Adipose tissue (tissue), 3 donors: Measurements from ENCODE around the gene ARID5B. TPM values are rescaled to one million over a fixed set of nuclear protein-coding genes. Genes with fewer than 3 reads are reported as not detected.

ENCODE experiments used
- H3K27ac ChIP-seq: one replicate; pipeline ENCODE4 v1.5.1; 2013; ENCODE audit warnings: low read depth, low read length
- WGBS, 3 donors: extraction: QIAGEN DNeasy Blood & Tissue Kit; methylation state at CpG; one replicate each; pipeline ENCODE4 v1.1.7; 2013; 5-methylcytosine and 5-hydroxymethylcytosine counted together
- polyA plus RNA-seq, 3 donors: library from polyadenylated mRNA; stranded (reverse); fragments of 200-250 nt; gene quantifications; one replicate each; pipeline ENCODE4 v1.2.3, GENCODE V29; 2013
- donor health status: healthy with polysubstance abuse.
- donor health status: Bipolar disorder and iron deficiency.
- donor health status: healthy.

Gene ARID5B
- polyA plus RNA-seq, 3 donors: 3.3 to 59.6 (median 36.6) TPM

DNA sequence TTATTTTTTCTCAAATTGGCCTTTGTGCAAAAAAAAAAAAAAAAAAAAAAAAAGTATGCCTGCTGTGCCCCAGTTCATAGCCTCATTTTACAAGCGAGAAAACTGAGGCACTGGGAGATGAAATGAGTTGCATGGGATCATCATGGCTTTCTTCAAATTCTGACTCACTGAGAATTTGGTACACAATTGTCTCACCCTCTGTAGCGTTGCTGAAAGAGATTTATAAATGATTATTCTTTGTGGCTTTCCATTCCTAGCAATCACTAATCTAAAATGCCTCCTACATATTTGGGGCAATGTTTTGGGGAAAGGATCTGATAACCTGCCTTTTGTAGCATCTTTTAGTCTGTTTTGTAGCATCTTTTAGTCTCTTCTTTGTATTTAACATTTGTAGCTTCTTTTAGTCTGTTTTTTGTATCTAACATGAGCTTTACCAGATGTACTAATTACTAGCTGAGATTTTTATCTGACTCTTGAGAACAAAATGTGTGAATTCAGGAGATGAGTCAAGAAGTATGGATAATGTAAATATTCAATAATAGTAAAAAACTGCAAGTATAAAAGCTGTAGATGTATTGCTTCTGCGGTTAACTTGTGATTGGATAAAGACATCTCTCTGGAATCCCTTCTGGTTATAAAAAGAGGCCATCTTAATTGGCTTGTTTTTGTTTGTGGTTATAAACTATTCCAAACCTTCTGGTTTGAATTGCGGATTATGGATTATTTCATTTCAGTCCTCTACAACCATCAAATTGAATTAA is 161.4 kb downstream of the ARID5B start:
- H3K27ac ChIP-seq: no peak overlapping the region
- WGBS, 3 donors: 94 to 99% (median 96%) methylated on average over 4 of the region's 4 CpGs

DNA sequence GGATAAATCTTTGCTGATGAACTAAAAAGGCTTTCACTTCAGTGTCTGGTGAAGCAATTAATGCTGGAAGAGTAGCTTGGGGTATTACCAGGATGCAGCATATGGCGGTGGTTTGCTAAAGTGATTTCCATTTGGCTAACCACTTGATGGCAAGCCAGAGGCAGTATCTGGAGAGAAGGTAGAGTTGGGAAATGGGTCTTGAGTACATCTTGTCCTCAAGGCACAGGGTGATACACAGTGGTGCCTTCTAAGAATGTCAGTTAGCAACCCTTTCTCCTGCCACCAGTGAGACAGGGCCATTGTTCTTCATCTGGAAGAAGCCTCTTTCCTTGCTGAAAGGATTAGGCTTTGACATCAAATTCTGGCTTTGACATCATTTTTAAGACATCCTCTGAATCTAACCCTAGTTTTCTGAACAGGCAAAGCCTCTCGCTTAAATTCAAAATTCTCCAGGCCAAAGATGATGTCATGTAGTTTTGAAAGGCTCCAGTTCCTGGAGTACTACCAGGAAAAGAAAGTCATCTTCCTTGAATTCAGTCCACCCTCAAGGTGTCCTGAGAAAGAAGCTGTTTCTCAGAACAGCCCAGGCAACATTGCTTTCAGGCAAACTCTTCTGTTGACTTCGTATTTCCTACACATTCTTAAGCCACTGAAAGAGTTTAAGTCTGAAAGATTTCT is 162.4 kb downstream of the ARID5B start:
- 58 to 78% (median 60%) methylated on average over 3 of the region's 3 CpGs for WGBS, 3 donors
- H3K27ac ChIP-seq: peak overlapping the region; percentile 55

DNA sequence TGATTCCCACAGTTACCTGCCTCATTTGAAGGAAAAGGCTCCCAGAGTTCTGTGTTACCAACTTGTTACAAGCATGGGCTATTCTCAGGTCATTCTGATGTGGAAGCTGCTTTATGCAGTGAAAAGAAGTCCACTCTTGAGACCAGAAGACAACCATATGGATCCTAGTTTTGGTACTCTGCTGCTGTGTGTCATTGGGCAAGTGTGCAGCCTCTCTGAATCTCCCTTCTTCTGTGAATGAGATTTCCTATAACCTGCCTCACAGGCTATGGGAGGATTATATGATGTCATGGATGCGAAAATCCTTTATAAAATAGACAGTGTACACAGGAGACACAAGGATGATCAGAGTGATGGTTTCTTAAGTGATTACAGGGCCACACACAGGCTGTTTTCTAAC is 166.1 kb downstream of the ARID5B start:
- no peak overlapping the region for H3K27ac ChIP-seq
- 90 to 98% (median 97%) methylated on average over 1 of the region's 1 CpG for WGBS, 3 donors

DNA sequence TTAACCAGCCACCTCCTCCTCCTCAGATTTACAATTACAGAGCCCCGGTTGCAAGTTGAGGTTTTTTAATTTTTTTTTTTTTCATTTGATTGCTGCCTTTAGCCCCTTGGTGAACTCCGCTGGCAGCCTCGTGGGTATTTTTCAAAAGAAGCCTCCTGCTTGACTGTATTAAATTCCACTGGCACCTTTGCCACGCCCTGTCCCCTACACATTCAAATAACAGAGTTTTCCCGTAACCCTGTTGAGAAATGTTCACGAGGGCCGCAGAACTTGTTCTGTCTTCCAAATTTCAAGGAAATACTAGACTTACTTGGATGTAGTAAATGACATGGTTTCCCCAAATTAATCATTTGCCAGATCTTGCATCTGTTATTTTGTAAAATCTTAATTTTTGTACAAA is 167.0 kb downstream of the ARID5B start:
- no peak overlapping the region for H3K27ac ChIP-seq
- WGBS, 3 donors: 81 to 86% (median 85%) methylated on average over 7 of the region's 7 CpGs

DNA sequence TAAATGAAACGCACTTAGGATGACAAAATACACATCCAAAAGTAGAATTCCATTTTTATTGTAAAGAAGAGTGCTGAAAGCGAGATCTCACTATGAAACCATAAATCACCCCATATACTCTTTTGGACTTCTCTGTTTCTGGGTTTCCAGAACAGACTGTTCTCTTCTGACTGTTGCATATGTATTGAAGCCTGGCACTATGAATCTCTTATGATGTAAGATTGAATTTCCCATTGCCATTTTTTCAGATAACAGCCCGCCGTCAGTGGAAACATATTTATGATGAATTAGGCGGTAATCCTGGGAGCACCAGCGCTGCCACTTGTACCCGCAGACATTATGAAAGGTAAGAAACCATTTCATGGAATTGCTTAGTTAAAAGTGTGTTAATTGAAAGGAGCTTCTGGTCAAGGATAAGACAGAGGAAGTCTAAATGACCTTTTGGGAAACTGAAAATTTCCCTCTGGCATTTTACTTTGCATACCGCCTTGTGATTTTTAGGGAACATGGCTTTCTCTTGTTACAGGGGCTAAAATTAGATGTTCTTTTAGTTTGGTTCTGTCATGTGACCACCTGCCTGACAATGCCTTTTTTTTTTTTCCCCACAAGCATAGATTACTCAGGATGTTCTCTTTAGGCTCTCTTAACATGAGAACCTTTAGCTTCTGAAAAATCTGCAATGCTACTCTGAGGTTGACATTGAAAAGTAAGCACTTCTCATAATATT is 168.1 kb downstream of the ARID5B start:
- 87 to 93% (median 88%) methylated on average over 8 of the region's 8 CpGs for WGBS, 3 donors
- no peak overlapping the region for H3K27ac ChIP-seq

- H3K27ac ChIP-seq: no peak overlapping the region
- whole genome bisulfite sequencing, 3 donors: 81 to 91% (median 83%) methylated on average over 6 of the region's 6 CpGs
Observed at GRCh38 chr10:62071846-62072281, 170.4 kb downstream of the ARID5B start.

GRCh38 chr10:62072901-62073300 is 171.4 kb downstream of the ARID5B start:
- no peak overlapping the region for H3K27ac ChIP-seq
- WGBS, 3 donors: 71 to 96% (median 92%) methylated on average over 2 of the region's 2 CpGs

DNA sequence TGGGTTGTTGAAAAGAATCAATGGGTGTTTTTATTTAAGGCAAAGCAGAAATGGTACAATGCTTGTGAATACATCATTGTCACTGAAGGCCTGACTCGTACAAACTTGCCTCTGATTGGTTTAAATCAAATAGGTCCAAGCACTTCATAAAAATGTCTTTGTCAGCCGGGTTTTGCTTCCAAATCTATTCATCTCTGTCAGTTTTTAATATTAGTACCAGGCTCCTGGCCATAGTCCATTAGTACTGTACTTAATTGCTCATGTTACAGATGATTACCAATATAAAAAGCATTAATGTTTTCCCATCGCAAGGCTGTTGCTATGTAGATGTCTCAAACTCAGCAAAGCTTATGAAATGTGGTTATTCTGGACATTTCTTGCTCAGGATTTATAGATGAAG is 171.9 kb downstream of the ARID5B start:
- WGBS, 3 donors: 59 to 72% (median 67%) methylated on average over 3 of the region's 3 CpGs
- no peak overlapping the region for H3K27ac ChIP-seq

DNA sequence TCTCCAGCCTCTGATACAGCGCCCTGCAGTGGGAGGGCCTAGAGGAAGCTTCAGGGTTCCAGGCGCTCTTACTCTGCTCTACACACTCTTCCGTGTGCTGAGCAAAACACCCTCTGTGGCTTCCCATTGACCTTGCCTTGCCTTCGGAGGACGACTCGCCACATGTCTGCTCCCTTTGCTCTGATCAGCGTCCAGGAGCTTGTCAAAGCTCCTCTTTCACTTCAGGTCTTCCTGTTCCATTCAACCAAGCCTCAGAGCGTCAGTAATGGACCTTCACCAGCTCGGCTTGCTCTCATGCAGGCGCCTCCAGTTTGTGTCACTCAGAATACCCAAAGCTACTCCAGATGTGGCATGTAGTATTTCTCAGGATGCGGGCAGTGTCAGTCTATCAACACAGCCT is 173.9 kb downstream of the ARID5B start:
- no peak overlapping the region for H3K27ac ChIP-seq
- 91 to 97% (median 91%) methylated on average over 11 of the region's 11 CpGs for WGBS, 3 donors

DNA sequence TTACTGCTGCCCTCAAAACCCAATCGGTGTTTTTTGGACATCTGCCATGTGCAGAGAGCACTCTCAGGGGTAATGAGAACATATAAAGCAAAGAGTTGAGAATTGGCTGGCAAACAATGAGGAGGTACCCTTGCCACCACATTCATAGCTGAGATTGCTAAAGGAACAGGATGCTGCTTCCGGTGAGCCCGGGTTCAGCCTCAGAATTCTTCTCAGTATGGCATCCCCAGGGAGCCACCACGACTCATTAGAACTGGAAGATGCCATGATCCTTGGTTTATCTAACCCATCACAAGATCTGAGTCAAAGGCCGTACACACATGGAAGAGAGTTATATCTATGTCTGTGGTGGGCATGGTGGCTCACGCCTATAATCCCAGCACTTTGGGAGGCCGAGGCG is 174.4 kb downstream of the ARID5B start:
- no peak overlapping the region for H3K27ac ChIP-seq
- 79 to 83% (median 80%) methylated on average over 8 of the region's 8 CpGs for WGBS, 3 donors

GRCh38 chr10:62076891-62077290 is 175.4 kb downstream of the ARID5B start:
- 54 to 71% (median 68%) methylated on average over 2 of the region's 2 CpGs for WGBS, 3 donors
- H3K27ac ChIP-seq: no peak overlapping the region

DNA sequence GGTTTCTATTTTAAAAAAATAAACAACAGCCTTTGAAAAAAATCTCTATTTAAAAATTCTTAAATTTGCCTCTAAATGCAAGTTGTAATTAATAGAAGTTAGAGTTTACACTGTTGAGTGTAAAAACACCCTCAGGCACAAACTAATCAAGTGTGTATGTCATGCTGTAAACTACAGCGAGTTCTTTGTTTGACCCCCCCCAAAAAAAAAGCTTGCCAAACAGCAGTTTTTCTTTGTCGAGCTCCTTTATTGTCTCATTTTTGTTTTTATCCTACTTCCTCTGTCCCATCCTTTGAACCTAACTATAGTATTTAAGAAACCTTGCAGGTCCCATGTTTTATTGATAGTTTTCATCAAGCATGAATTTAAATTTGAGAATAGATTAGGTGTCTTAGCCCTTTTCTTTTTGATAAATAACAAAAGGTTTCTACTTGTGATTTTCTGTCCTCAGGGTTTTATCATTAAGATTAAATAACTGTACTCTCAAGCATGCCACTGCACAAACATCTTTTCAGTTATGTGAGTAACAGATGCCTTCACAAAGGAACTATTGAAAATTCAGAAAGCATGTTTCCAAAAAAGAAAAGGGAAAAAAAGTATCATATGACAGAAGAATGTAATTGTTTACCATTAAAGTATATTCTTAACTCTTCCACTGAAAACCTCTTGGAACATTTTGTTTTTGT is 176.0 kb downstream of the ARID5B start:
- H3K27ac ChIP-seq: no peak overlapping the region
- WGBS, 3 donors: 44 to 65% (median 51%) methylated on average over 2 of the region's 2 CpGs

- 94 to 98% (median 96%) methylated on average over 8 of the region's 8 CpGs for WGBS, 3 donors
- H3K27ac ChIP-seq: no peak overlapping the region
Observed at GRCh38 chr10:62079885-62080559, 178.5 kb downstream of the ARID5B start.

GRCh38 chr10:62080905-62081304 is 179.4 kb downstream of the ARID5B start:
- WGBS, 3 donors: 79 to 84% (median 79%) methylated on average over 5 of the region's 5 CpGs

GRCh38 chr10:62081341-62082270 is 180.1 kb downstream of the ARID5B start:
- no peak overlapping the region for H3K27ac ChIP-seq
- 69 to 78% (median 76%) methylated on average over 5 of the region's 5 CpGs for WGBS, 3 donors

More at GRCh38 chr10:62080905-62081304, 179.4 kb downstream of the ARID5B start:
- H3K27ac ChIP-seq: no peak overlapping the region

DNA sequence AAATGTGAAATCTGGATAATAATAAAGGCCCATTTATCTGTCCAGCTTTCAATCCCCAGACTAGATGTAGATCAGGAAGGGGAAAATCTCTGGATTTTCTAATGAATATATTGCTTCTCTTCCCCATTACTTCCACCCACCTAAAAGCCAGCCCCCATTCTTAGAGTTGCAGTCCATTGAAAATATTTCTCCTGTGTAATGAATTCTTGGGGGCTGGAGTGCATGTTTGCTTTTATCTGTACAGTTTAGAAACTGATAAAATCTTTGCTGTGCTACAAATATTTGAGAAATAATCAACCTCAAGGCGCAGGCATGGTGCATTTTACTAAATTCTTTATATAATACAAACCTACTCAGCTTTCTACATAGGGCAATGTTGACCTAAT is 180.8 kb downstream of the ARID5B start:
- WGBS, 3 donors: 58 to 82% (median 60%) methylated on average over 1 of the region's 1 CpG
- H3K27ac ChIP-seq: no peak overlapping the region

GRCh38 chr10:62082729-62083411 is 181.4 kb downstream of the ARID5B start:
- peak overlapping the region; percentile 72 for H3K27ac ChIP-seq
- WGBS, 3 donors: 7 to 51% (median 8%) methylated on average over 7 of the region's 7 CpGs
